COR-L47 (cell line): Measurements from ENCODE around the gene CTIF.

Source experiments
- DNase-seq: peaks from one replicate; lab custom pipeline; 2025; lab: John Stamatoyannopoulos, UW

CTIF gene

GRCh38 chr18:48753691-48754090 lies 214.9 kb downstream of the CTIF start:
- DNase-seq = no peak

GRCh38 chr18:48754559-48754958 lies 215.7 kb downstream of the CTIF start:
- no peak for DNase-seq

GRCh38 chr18:48754993-48755473 lies 216.2 kb downstream of the CTIF start:
- DNase-seq = no peak

GRCh38 chr18:48756511-48757226 lies 217.8 kb downstream of the CTIF start:
- DNase-seq = no peak

GRCh38 chr18:48757367-48757766 lies 218.5 kb downstream of the CTIF start:
- DNase-seq = no peak

DNA sequence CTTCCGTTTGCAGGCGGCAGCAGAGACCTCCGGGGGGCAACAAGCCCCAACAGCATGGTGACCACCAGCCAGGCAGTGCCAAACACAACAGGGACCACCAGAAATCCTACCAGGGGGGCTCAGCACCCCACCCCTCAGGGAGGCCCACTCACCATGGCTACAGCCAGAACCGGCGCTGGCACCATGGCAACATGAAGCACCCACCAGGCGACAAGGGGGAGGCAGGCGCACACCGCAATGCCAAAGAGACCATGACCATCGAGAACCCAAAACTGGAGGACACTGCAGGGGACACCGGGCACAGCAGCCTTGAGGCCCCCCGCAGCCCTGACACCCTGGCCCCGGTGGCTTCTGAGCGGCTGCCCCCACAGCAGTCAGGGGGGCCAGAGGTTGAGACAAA lies 219.1 kb downstream of the CTIF start:
- DNase-seq = no peak

GRCh38 chr18:48761582-48761981 lies 222.8 kb downstream of the CTIF start:
- no peak for DNase-seq

- DNase-seq = no peak
Measured at GRCh38 chr18:48762022-48762421, 223.2 kb downstream of the CTIF start.

DNA sequence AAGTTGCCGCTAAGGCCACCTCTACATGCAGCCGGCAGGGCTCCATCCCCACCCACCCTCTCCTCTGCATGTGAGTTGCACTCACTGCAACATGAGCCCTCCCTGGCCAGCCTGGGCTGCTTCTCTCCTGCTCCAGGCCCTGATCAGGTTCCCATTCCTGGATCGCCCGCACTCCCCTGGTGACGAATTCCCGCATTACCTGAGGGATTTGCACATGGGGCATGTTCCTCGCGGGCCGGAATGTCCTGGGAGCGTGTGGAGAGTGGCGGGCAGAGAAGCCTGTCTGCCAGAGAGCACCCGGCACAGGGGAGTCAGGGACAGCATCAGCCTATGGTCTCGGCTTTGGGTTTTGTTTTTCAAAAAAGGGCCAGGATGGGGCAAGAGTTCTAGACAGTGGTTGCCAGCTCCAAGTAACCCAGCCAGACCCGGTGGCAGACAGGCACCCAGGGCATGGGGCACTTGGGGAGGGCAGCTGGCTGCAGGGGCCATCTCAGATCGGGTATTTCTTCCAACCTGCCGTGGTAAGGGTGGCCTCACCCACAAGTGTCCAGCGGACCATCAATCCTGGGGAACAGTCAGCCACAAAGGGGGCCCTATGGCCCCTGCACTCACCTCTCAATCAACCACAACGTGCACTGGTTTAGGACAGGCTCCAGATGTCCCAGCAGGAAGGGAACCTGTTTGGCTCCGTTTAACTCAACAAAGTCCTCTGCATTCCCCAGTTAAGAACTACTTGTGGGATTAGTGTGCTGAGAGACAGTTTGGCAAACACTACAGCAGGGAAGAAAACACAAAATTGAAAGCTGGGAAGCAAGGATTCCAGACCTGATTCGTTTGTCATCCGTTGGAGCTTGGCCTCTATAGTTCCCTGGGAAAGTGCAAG lies 224.2 kb downstream of the CTIF start:
- DNase-seq = no peak

GRCh38 chr18:48763719-48764100 lies 224.9 kb downstream of the CTIF start:
- no peak for DNase-seq

DNA sequence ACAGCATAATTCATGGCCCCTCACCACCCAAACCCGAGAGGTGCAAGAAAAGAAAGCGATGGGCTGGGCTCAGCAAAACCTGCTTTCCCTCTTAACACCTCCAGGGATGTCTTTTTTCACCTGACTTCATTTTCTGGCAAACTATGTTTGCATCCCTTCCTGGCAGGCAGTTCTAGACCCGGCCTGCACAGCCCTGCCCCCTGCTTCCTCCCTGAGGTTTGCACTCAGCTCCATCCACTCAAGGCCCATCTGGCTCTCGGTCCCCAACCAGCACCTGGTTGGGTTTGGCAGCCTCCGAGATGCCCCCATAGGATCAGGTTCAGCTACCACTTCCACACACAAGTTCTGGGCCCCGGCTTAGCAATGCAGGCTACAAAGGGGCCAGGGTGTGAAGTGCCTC lies 226.2 kb downstream of the CTIF start:
- no peak for DNase-seq

GRCh38 chr18:48766026-48766425 lies 227.2 kb downstream of the CTIF start:
- no peak for DNase-seq

DNA sequence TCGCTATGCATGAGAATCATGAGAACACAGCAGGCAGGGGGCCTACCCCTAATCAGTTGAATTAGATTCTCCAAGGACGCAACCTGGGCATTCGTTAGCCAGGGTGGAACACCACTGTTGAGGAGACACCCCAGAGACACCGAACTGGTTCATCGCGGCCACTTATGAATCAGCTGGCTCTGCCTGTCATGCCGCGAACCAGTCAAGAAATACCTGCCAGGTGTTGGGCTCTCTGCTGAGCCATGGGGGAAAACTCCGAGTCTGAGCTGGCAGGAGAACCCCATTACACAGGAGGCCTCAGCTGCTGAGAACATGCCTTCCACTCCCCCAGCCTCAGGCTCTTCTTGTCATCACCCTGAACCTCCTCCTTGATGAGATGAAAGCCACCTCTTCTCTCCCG lies 227.7 kb downstream of the CTIF start:
- DNase-seq = no peak

DNA sequence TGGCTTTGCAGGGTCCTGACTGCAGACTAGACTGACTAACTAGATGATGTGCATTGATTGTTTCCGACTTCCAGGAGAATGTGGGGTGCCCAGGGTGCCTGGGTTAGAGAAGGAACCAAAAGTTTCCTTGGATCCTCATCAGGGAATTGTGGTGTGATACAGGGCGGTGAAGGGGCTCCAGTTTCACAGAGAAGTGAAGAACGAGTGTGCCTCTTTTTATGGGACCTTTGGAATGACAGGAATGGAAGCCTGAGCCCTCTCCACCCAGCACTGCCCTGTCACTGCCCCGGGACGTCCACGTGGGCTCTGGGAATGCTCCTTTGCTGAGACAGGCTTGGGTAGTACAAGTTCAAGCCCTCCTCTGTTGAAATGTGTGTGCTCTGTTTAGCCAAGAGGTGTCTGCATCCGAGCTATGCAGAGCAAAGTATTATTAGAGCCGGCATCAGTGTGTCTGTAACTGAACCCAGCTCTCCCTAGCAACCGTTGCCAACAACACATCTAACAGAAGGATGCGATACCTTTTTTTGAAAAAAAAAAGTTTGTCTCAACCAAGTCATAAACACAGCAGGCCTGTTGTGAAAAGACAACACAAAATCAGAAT lies 228.4 kb downstream of the CTIF start:
- DNase-seq = no peak

- no peak for DNase-seq
Measured at GRCh38 chr18:48769006-48769636, 230.3 kb downstream of the CTIF start.

GRCh38 chr18:48770243-48770642 lies 231.4 kb downstream of the CTIF start:
- DNase-seq = no peak

DNA sequence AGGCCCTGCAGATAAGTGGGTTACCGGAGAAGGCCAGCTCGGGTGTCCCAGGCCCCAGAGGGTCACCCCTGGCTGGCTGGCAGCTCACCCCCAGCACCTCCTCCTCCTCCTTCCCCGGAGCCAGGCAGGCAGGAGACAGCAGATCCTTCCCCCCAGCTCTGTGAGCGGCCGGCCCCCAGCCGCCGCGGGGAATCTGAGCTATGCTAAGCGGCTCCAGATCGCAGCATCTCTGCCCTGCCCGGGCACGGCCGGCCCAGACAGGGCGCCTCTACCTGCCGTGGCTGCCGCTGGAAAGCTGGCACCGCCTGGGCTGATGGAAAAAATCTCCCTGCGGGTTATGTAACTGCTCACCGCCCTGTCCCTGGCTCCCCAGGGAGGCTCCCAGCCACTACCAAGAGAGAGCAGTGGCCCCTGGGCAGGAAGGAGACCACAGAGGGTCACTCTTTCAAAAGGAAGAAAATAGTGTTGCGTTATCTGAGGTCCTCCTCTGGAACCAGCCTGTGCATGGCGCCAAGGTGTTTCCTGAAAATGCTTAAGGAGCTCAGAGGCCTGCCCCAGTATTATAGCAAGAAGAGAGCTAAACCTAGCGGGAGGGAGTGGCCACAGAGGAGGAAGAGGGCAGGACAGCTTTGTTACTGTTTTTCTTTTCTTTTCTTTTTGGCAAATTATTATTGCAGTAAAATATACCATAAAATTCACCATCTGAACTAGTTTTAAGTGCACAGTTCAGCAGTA lies 233.0 kb downstream of the CTIF start:
- DNase-seq = no peak

- no peak for DNase-seq
Measured at GRCh38 chr18:48772457-48772856, 233.6 kb downstream of the CTIF start.

DNA sequence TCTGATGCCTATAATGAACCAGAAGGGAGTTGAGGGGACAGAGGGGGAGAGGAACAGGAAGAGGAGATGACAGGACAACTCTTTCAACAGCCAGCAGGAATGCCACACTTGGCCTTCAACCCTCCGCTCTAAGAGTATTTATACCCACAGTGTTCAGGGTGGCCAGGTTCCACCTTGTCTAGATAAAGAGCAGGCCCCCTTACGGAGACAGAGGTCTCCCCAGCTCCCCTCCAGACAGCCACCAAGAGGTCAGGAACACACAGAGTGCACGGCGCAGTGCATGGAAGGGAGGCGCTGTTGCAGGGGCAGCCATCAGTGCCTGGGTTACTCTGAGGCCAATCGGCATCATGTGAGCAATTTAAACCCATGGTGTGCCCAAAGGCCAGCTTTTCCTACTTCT lies 235.0 kb downstream of the CTIF start:
- DNase-seq = no peak

GRCh38 chr18:48774941-48775340 lies 236.1 kb downstream of the CTIF start:
- DNase-seq = no peak

GRCh38 chr18:48775372-48776155 lies 236.7 kb downstream of the CTIF start:
- DNase-seq = no peak
